HepG2 (cell line): ENCODE results near the gene EMC8. TPM values are rescaled to one million over a fixed set of nuclear protein-coding genes. Genes with fewer than 3 reads are reported as not detected.

ENCODE experiments used
- ATAC-seq: fragments of 200-7000 bp; cut with Tn5 transposase; 3 replicates; pipeline ENCODE4 v1.9.1; 2020; ENCODE audit warnings: mild to moderate bottlenecking, moderate library complexity
- BruUV-seq: library from RNA; stranded (reverse); fragments of 400-500 nt; replicated peaks from 2 replicates; lab custom pipeline; 2021; lab: Mats Ljungman, UMichigan
- CTCF ChIA-PET: fragments of 300-600 bp; formaldehyde crosslinking; extraction: SDS; loops from one replicate; lab custom pipeline; 2021; ENCODE audit warnings: low total read pairs, inconsistent platforms, low intra/inter-chr PET ratio; lab: Yijun Ruan, JAX
- POLR2A ChIA-PET: fragments of 350-600 bp; sonication (Branson Sonifier 250); formaldehyde crosslinking; loops from one replicate; lab custom pipeline; 2020; ENCODE audit warnings: antibody characterized with exemption, inconsistent platforms; lab: Yijun Ruan, JAX
- DNase-seq: peaks from one replicate; pipeline ENCODE4 v3.0.0-alpha.2; 2015; ENCODE audit warnings: low spot score
- FAIRE-seq: peaks from 3 replicates; lab custom pipeline; 2011; peaks lifted over from hg19 to GRCh38; lab: Jason Lieb, UNC
- H2AFZ ChIP-seq: one replicate; pipeline ENCODE4 v1.6.1; 2011; ENCODE audit warnings: low read length, inconsistent platforms
- H3K27ac ChIP-seq: fragments of 300-600 bp; 3 replicates; pipeline ENCODE4 v1.8.0; 2011; ENCODE audit warnings: mixed run types, mild to moderate bottlenecking, mixed read lengths, low read length, inconsistent platforms; ENCODE audit not compliant: insufficient read depth; ENCODE audit errors: extremely low read length
- H3K27me3 ChIP-seq, 2 experiments: fragments of 200-600 bp in 1 of 2; 2 replicates in 1 of 2; 3 replicates in 1 of 2; pipeline versions ENCODE4 v1.6.0 to v1.8.0; 2011; ENCODE audit warnings: low read length in 2 of 2, mild to moderate bottlenecking in 2 of 2, moderate library complexity in 2 of 2, inconsistent platforms in 1 of 2; ENCODE audit not compliant: insufficient read depth in 2 of 2, control insufficient read depth in 1 of 2
- H3K36me3 ChIP-seq, 2 experiments: fragments of 200-600 bp in 1 of 2; replicated peaks in 1 of 2; 2 replicates in 1 of 2; 3 replicates in 1 of 2; pipeline versions ENCODE4 v1.5.1 to v1.8.0; 2011; ENCODE audit warnings: low read length in 2 of 2, inconsistent platforms in 1 of 2; ENCODE audit not compliant: insufficient read depth in 2 of 2, control insufficient read depth in 1 of 2
- H3K4me1 ChIP-seq: 2 replicates; pipeline ENCODE4 v1.5.1; 2012; ENCODE audit warnings: low read length, inconsistent platforms; ENCODE audit not compliant: insufficient read depth
- H3K4me2 ChIP-seq: 2 replicates; pipeline ENCODE4 v1.6.0; 2011; ENCODE audit warnings: low read depth, low read length, inconsistent platforms
- H3K4me3 ChIP-seq, 3 experiments: fragments of 200-600 bp in 1 of 3; sonication (generic), shearing (Covaris generic) in 1 of 3; replicated peaks in 1 of 3; 2 replicates each; pipeline ENCODE4 v1.5.1; 2011 to 2016; ENCODE audit warnings: low read length in 3 of 3, inconsistent platforms in 2 of 3, low read depth in 2 of 3, mild to moderate bottlenecking in 2 of 3, control low read depth in 1 of 3, mixed read lengths in 1 of 3; ENCODE audit not compliant: insufficient read depth in 1 of 3
- H3K79me2 ChIP-seq: one replicate; pipeline ENCODE4 v1.6.1; 2011; ENCODE audit warnings: low read length, inconsistent platforms; ENCODE audit not compliant: insufficient read depth
- H3K9ac ChIP-seq: 2 replicates; pipeline ENCODE4 v1.6.0; 2011; ENCODE audit warnings: mild to moderate bottlenecking, low read depth, low read length, inconsistent platforms; ENCODE audit not compliant: insufficient read depth
- H3K9me3 ChIP-seq: 2 replicates; pipeline ENCODE4 v1.5.1; 2012; ENCODE audit warnings: mild to moderate bottlenecking, low read length
- H4K20me1 ChIP-seq: 2 replicates; pipeline ENCODE4 v1.6.0; 2011; ENCODE audit warnings: inconsistent platforms, mild to moderate bottlenecking, low read length, moderate library complexity; ENCODE audit not compliant: insufficient read depth
- FOXJ3 ChIP-seq: sonication (generic); formaldehyde crosslinking; IDR thresholded peaks from 2 replicates; pipeline ENCODE4 v1.4.0; 2020; ENCODE audit warnings: missing genetic modification reagents, mild to moderate bottlenecking, borderline replicate concordance
- HNRNPK ChIP-seq: fragments of 200-400 bp; formaldehyde crosslinking; IDR thresholded peaks from 2 replicates; pipeline ENCODE4 v1.6.1; 2018; ENCODE audit warnings: low read length, low read depth, moderate library complexity, mild to moderate bottlenecking; ENCODE audit not compliant: poor library complexity, severe bottlenecking
- KDM1A ChIP-seq: IDR thresholded peaks from 2 replicates; pipeline ENCODE4 v1.6.1; 2016; ENCODE audit warnings: missing compliant biosample characterization
- KDM3A ChIP-seq: IDR thresholded peaks from 2 replicates; pipeline ENCODE4 v1.6.1; 2018; ENCODE audit warnings: low read depth, missing compliant biosample characterization
- KDM4B ChIP-seq: sonication (generic); formaldehyde crosslinking; IDR thresholded peaks from 2 replicates; pipeline ENCODE4 v1.4.0; 2020; ENCODE audit warnings: missing genetic modification reagents
- KLF12 ChIP-seq: sonication (generic); formaldehyde crosslinking; IDR thresholded peaks from 2 replicates; pipeline ENCODE4 v1.4.0; 2020; ENCODE audit warnings: missing genetic modification reagents, borderline replicate concordance
- MYNN ChIP-seq: sonication (generic); formaldehyde crosslinking; IDR thresholded peaks from 2 replicates; pipeline ENCODE4 v1.4.0; 2020; ENCODE audit warnings: mild to moderate bottlenecking, low read depth, missing genetic modification reagents
- NFRKB ChIP-seq: fragments of 450-650 bp; IDR thresholded peaks from 2 replicates; pipeline ENCODE4 v1.6.1; 2017
- RFXANK ChIP-seq: IDR thresholded peaks from 2 replicates; pipeline ENCODE4 v1.6.1; 2016
- SRF ChIP-seq: IDR thresholded peaks from 2 replicates; pipeline ENCODE4 v1.6.1; 2011; ENCODE audit warnings: mild to moderate bottlenecking, low read depth, low read length, moderate library complexity
- XRCC5 ChIP-seq: fragments of 200-400 bp; formaldehyde crosslinking; optimal IDR thresholded peaks from 2 replicates; pipeline ENCODE3; 2017; ENCODE audit warnings: mild to moderate bottlenecking, low read length
- ZNF138 ChIP-seq: sonication (generic); formaldehyde crosslinking; IDR thresholded peaks from 2 replicates; pipeline ENCODE4 v1.5.0; 2020; ENCODE audit warnings: mild to moderate bottlenecking, low read depth, missing genetic modification reagents
- ZNF430 ChIP-seq: sonication (generic); formaldehyde crosslinking; IDR thresholded peaks from 2 replicates; pipeline ENCODE4 v1.9.0; 2021; ENCODE audit warnings: mild to moderate bottlenecking, missing genetic modification reagents
- ZNF460 ChIP-seq: sonication (generic); formaldehyde crosslinking; IDR thresholded peaks from 2 replicates; pipeline ENCODE4 v1.5.1; 2020; ENCODE audit warnings: missing genetic modification reagents, mild to moderate bottlenecking, borderline replicate concordance
- ZNF678 ChIP-seq: sonication (generic); formaldehyde crosslinking; IDR thresholded peaks from 2 replicates; pipeline ENCODE4 v1.4.0; 2020; ENCODE audit warnings: mild to moderate bottlenecking, missing genetic modification reagents
- ZSCAN31 ChIP-seq: sonication (generic); formaldehyde crosslinking; IDR thresholded peaks from 2 replicates; pipeline ENCODE4 v1.5.0; 2020; ENCODE audit warnings: low read depth, mild to moderate bottlenecking, missing genetic modification reagents
- WGBS: methylation state at CpG from one replicate; pipeline ENCODE4 v1.1.6; 2017; ENCODE audit warnings: low lambda C conversion rate; 5-methylcytosine and 5-hydroxymethylcytosine counted together
- in situ Hi-C: cut with HindIII; loops from 2 replicates; pipeline ENCODE4 v1.10.0; 2017; ENCODE audit warnings: low pct_unique_long_range_greater_than_20kb; ENCODE audit not compliant: extremely low pct_ligation_motif_present
- intact Hi-C: fragments of 100-400 bp; cut with micrococcal nuclease; formaldehyde crosslinking; loops from one replicate; pipeline ENCODE4 v1.10.0; 2022; ENCODE audit not compliant: unreplicated experiment
- polyA plus RNA-seq, 8 experiments: library from polyadenylated mRNA; depleted of rRNA in 3 of 8; stranded (reverse) in 7 of 8; unstranded in 1 of 8; fragments of >200 nt; fragmentation: Illumina TruSeq in 4 of 8; extraction: Trizol in 4 of 8; gene quantifications; 2 replicates each; pipeline versions ENCODE4 v1.2.1 to v1.2.3, GENCODE V29; 2011 to 2016; ENCODE audit warnings: low read depth in 4 of 8, missing spikeins in 1 of 8, mixed read lengths in 1 of 8; ENCODE audit not compliant: insufficient read depth in 1 of 8
- total RNA-seq, 5 experiments: library from RNA; depleted of rRNA; stranded (reverse); fragments of >200 nt; fragmentation: Illumina TruSeq; extraction: Trizol; gene quantifications; 2 replicates each; pipeline ENCODE4 v1.2.3, GENCODE V29; 2016; ENCODE audit warnings: low read depth in 1 of 5
- TF ChIP-seq, protein P1 (sequence below): sonication (generic); formaldehyde crosslinking; IDR thresholded peaks from 2 replicates; pipeline ENCODE4; 2020; ENCODE audit warnings: missing genetic modification reagents, mild to moderate bottlenecking, borderline replicate concordance
- TF ChIP-seq, protein P2 (sequence below): sonication (generic); formaldehyde crosslinking; IDR thresholded peaks from 2 replicates; pipeline ENCODE4 v1.9.0; 2022; ENCODE audit warnings: low read depth, missing genetic modification reagents
- TF ChIP-seq, protein P3 (sequence below): sonication (generic); formaldehyde crosslinking; IDR thresholded peaks from 2 replicates; pipeline ENCODE4 v1.8.0; 2022; ENCODE audit warnings: missing genetic modification reagents, mild to moderate bottlenecking, borderline replicate concordance

Gene EMC8
- total and polyA plus RNA-seq, 2 of the 13 experiments (the other 11 are each of a cell fraction or from before 2014, with no cell fraction given): 55.0 to 76.0 TPM

DNA sequence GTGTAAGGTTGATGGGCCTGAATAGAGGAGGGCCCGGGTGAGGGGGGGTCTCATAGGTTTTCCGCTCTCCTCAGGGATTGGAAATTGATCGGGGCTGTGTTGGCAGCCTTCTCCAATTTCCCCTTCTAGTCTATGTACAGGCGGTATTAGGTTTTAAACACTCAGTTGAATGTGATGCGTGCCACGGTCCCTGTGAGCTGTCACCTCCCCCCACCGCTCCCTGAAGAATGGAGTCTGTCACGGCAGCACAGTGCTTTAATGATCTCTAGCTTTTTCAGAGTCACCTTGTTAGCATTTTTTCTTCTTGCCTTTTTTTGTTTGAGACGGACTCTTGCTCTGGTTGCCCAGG lies 951 bp upstream of the EMC8 start:
- H3K36me3 ChIP-seq: peaks cover 28 to 57% of the 10 kb centered on the region in 2 experiments
- 11% methylated on average over 8 of the region's 9 CpGs for WGBS
- in situ Hi-C loops: loop anchor here (25.0 kb wide), 1 partner anchor 712 kb away; the partner anchor contains the start of gene FOXF1
- TF ChIP-seq KLF12 (CRISPR knock-in tag) (no peak), XRCC5 (no peak), HNRNPK (no peak), MYNN (no peak), NFRKB (no peak), RFXANK (CRISPR knock-in tag) (no peak), KDM4B (CRISPR knock-in tag) (no peak), KDM3A (no peak; the same call in 1 of the 2 replicates), ZSCAN31 (no peak), FOXJ3 (CRISPR knock-in tag) (no peak), ZNF138 (CRISPR knock-in tag) (no peak), KDM1A (CRISPR knock-in tag) (no peak), ZNF460 (CRISPR knock-in tag) (no peak), SRF (no peak), ZNF430 (CRISPR knock-in tag) (no peak; the same call in 1 of the 2 replicates), ZNF678 (no peak)
- TF ChIP-seq, protein P1, sequence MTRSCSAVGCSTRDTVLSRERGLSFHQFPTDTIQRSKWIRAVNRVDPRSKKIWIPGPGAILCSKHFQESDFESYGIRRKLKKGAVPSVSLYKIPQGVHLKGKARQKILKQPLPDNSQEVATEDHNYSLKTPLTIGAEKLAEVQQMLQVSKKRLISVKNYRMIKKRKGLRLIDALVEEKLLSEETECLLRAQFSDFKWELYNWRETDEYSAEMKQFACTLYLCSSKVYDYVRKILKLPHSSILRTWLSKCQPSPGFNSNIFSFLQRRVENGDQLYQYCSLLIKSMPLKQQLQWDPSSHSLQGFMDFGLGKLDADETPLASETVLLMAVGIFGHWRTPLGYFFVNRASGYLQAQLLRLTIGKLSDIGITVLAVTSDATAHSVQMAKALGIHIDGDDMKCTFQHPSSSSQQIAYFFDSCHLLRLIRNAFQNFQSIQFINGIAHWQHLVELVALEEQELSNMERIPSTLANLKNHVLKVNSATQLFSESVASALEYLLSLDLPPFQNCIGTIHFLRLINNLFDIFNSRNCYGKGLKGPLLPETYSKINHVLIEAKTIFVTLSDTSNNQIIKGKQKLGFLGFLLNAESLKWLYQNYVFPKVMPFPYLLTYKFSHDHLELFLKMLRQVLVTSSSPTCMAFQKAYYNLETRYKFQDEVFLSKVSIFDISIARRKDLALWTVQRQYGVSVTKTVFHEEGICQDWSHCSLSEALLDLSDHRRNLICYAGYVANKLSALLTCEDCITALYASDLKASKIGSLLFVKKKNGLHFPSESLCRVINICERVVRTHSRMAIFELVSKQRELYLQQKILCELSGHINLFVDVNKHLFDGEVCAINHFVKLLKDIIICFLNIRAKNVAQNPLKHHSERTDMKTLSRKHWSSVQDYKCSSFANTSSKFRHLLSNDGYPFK: no peak
- TF ChIP-seq, protein P2, sequence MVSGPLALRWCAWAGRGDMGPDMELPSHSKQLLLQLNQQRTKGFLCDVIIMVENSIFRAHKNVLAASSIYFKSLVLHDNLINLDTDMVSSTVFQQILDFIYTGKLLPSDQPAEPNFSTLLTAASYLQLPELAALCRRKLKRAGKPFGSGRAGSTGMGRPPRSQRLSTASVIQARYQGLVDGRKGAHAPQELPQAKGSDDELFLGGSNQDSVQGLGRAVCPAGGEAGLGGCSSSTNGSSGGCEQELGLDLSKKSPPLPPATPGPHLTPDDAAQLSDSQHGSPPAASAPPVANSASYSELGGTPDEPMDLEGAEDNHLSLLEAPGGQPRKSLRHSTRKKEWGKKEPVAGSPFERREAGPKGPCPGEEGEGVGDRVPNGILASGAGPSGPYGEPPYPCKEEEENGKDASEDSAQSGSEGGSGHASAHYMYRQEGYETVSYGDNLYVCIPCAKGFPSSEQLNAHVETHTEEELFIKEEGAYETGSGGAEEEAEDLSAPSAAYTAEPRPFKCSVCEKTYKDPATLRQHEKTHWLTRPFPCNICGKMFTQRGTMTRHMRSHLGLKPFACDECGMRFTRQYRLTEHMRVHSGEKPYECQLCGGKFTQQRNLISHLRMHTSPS (CRISPR knock-in tag): no peak
- TF ChIP-seq, protein P3, sequence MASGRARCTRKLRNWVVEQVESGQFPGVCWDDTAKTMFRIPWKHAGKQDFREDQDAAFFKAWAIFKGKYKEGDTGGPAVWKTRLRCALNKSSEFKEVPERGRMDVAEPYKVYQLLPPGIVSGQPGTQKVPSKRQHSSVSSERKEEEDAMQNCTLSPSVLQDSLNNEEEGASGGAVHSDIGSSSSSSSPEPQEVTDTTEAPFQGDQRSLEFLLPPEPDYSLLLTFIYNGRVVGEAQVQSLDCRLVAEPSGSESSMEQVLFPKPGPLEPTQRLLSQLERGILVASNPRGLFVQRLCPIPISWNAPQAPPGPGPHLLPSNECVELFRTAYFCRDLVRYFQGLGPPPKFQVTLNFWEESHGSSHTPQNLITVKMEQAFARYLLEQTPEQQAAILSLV: no peak

More for the DNA sequence above, 951 bp upstream of the EMC8 start:
- DNase-seq (peak; percentile 18), ATAC-seq (peak; percentile 13), FAIRE-seq (no peak)
- no peak overlapping the region for H2AFZ ChIP-seq
- peaks cover 45% of the 10 kb centered on the region for H3K4me1 ChIP-seq
- intact Hi-C loops: no loop called here
- peak overlapping the region; percentile 97 for H3K9ac ChIP-seq
- H3K4me3 ChIP-seq: peak overlapping the region; percentile 85 to 100 (median 89)
- CTCF ChIA-PET: no interaction called here
- H3K79me2 ChIP-seq: peaks cover 73% of the 10 kb centered on the region
- no peaks in the 10 kb centered on the region; a peak in 1 of 5 replicates for H3K27me3 ChIP-seq
- H4K20me1 ChIP-seq: peaks cover 24% of the 10 kb centered on the region
- H3K9me3 ChIP-seq: no peaks in the 10 kb centered on the region
- peak overlapping the region; percentile 91 for H3K4me2 ChIP-seq
- no TSS peak for BruUV-seq
- H3K27ac ChIP-seq: peak overlapping the region; percentile 92
- POLR2A ChIA-PET: interaction anchor here (0.8 kb wide), 1 partner anchor 789 kb away, joined by 3 read pairs; the partner anchor contains the start of gene ZDHHC7
